Panc1 (cell line): Measurements from ENCODE around the gene KISS1R.

Experiments
- CTCF ChIP-seq: fragments of 450-650 bp; IDR thresholded peaks from 2 replicates; pipeline ENCODE4 v1.5.1; 2017; ENCODE audit warnings: mild to moderate bottlenecking
- POLR2AphosphoS5 ChIP-seq: IDR thresholded peaks from 2 replicates; pipeline ENCODE4 v1.6.1; 2012; ENCODE audit warnings: mild to moderate bottlenecking, low read depth, low read length, moderate library complexity
- SIN3A ChIP-seq: IDR thresholded peaks from 2 replicates; pipeline ENCODE4 v1.6.1; 2012; ENCODE audit warnings: low read depth, mild to moderate bottlenecking, low read length, moderate library complexity, borderline replicate concordance; ENCODE audit not compliant: insufficient read depth
- TCF7L2 ChIP-seq: IDR thresholded peaks from 2 replicates; pipeline ENCODE4 v1.6.1; 2011; ENCODE audit warnings: mild to moderate bottlenecking, low read depth, low read length, inconsistent platforms

GRCh38 chr19:884420-885211 is 32.5 kb upstream of the KISS1R start:
- TF ChIP-seq CTCF = no peak
- no peak for TF ChIP-seq TCF7L2
- TF ChIP-seq POLR2AphosphoS5 = no peak
- no peak for TF ChIP-seq SIN3A
